ENCODE results near the gene F7.

The F7 gene

GRCh38 chr13:113141601-113141970 is 36.0 kb downstream of the F7 start:
- DNase-seq = no peak

- DNase-seq = no peak
These were observed 37.3 kb downstream of the F7 start for GRCh38 chr13:113142876-113143275.

GRCh38 chr13:113143466-113144254 is 38.1 kb downstream of the F7 start:
- no peak for DNase-seq

GRCh38 chr13:113144255-113144629 is 38.7 kb downstream of the F7 start:
- DNase-seq = no peak

- DNase-seq = no peak
These were observed 39.9 kb downstream of the F7 start for GRCh38 chr13:113145496-113145895.

GRCh38 chr13:113145911-113146598 is 40.5 kb downstream of the F7 start:
- no peak for DNase-seq

GRCh38 chr13:113146750-113147149 is 41.2 kb downstream of the F7 start:
- no peak for DNase-seq

GRCh38 chr13:113147206-113147605 is 41.6 kb downstream of the F7 start:
- no peak for DNase-seq

GRCh38 chr13:113148407-113148806 is 42.8 kb downstream of the F7 start:
- no peak for DNase-seq

- DNase-seq = no peak
These were observed 43.4 kb downstream of the F7 start for GRCh38 chr13:113148940-113149503.

GRCh38 chr13:113149711-113150549 is 44.3 kb downstream of the F7 start:
- DNase-seq = no peak

GRCh38 chr13:113150550-113151365 is 45.2 kb downstream of the F7 start:
- DNase-seq = no peak

- DNase-seq = peak; percentile 63
These were observed 46.4 kb downstream of the F7 start for GRCh38 chr13:113151745-113152690.

GRCh38 chr13:113152691-113152983 is 47.0 kb downstream of the F7 start:
- no peak for DNase-seq

GRCh38 chr13:113152984-113153809 is 47.6 kb downstream of the F7 start:
- peak; percentile 58 for DNase-seq

- DNase-seq = peak; percentile 82
These were observed 48.5 kb downstream of the F7 start for GRCh38 chr13:113153810-113154748.

- no peak for DNase-seq
These were observed 49.6 kb downstream of the F7 start for GRCh38 chr13:113155201-113155600.

GRCh38 chr13:113155982-113156655 is 50.5 kb downstream of the F7 start:
- DNase-seq = no peak
